Right lobe of liver (tissue), 6 donors: ENCODE results near the gene TCF4. TPM values are rescaled to one million over a fixed set of nuclear protein-coding genes. Genes with fewer than 3 reads are reported as not detected.

Experiments used
- ATAC-seq, 4 donors: fragments of 200-7000 bp; cut with Tn5 transposase; one replicate each; pipeline ENCODE4 v1.9.1; 2020; ENCODE audit warnings: mild to moderate bottlenecking in 4 of 4, moderate library complexity in 4 of 4
- DNase-seq, 3 donors: peaks; one replicate each; pipeline ENCODE4 v3.0.0-alpha.2; 2020
- H3K27ac ChIP-seq, 3 donors: fragments of 200-600 bp; one replicate each; pipeline ENCODE4 v1.8.0; 2022
- H3K27me3 ChIP-seq, 2 donors: fragments of 200-600 bp; one replicate each; pipeline ENCODE4 v1.8.0; 2022
- H3K36me3 ChIP-seq, 4 donors: fragments of 200-600 bp; sonication (generic) in 1 of 4; one replicate each; pipeline versions ENCODE4 v1.5.1 to v1.8.0; 2017 to 2022; ENCODE audit warnings: control low read depth in 1 of 4
- H3K4me1 ChIP-seq, 4 donors: fragments of 200-600 bp; sonication (generic) in 1 of 4; one replicate each; pipeline versions ENCODE4 v1.5.1 to v1.8.0; 2017 to 2022; ENCODE audit warnings: control low read depth in 1 of 4
- H3K4me3 ChIP-seq, 3 donors: fragments of 200-600 bp; one replicate each; pipeline ENCODE4 v1.8.0; 2022
- H3K9me3 ChIP-seq, 4 donors: fragments of 200-600 bp; sonication (generic) in 1 of 4; one replicate each; pipeline versions ENCODE4 v1.5.1 to v1.8.0; 2017 to 2022; ENCODE audit warnings: control low read depth in 1 of 4
- CTCF ChIP-seq, 4 donors: fragments of 200-600 bp in 3 of 4; fragments of 450-650 bp in 1 of 4; IDR thresholded peaks; one replicate each; pipeline versions ENCODE4 v1.5.1 to v1.8.0; 2016 to 2022; ENCODE audit warnings: antibody characterized with exemption in 4 of 4, mild to moderate bottlenecking in 2 of 4
- POLR2A ChIP-seq: fragments of 450-650 bp; IDR thresholded peaks from one replicate; pipeline ENCODE4 v1.6.1; 2017; ENCODE audit warnings: antibody characterized with exemption, mild to moderate bottlenecking
- WGBS: methylation state at CpG from one replicate; pipeline ENCODE4 v1.1.6; 2018; ENCODE audit warnings: low coverage, low lambda C conversion rate; ENCODE audit not compliant: insufficient coverage; ENCODE audit errors: missing lambda C conversion rate; 5-methylcytosine and 5-hydroxymethylcytosine counted together
- intact Hi-C, 2 donors: fragments of 100-400 bp; cut with DNase I; formaldehyde crosslinking; loops; one replicate each; pipeline versions ENCODE4 v1.11.2 to v1.14.1; 2022
- total RNA-seq, 6 experiments: library from RNA; depleted of rRNA in 2 of 6; stranded (reverse); fragments of >200 nt in 2 of 6; fragmentation: NEBNext Ultra II Directional in 3 of 6; extraction: Animal tissue kit (Norgen Biotek cat#: 25700) in 3 of 6; gene quantifications; one replicate each; pipeline versions ENCODE4 v1.1.0 to v1.2.4, GENCODE V29; 2016 to 2023
- donor health status: DM: no; HTN: yes; CAD: no.
- donor health status: DM: no; HTN: no; CAD: no.
- donor health status: DM: no; HTN: no; CAD: no.
- donor health status: DM: no; HTN: yes; CAD: no.
- donor health status: DM: no; HTN: yes; CAD: no.

The TCF4 gene
- total RNA-seq, 6 experiments from 2014 or later, result 8.1 to 19.5 (median 10.4) TPM

GRCh38 chr18:55229682-55230081 lies 358.3 kb downstream of the TCF4 start:
- TF ChIP-seq POLR2A (no peak), CTCF (IDR thresholded peaks at IDR 0.05) (no peak)
- Histone ChIP-seq H3K4me3 (no peak overlapping the region), H3K4me1 (no peaks in the 10 kb centered on the region), H3K27me3 (no peaks in the 10 kb centered on the region), H3K9me3 (no peaks in the 10 kb centered on the region), H3K27ac (no peak overlapping the region), H3K36me3 (no peaks in the 10 kb centered on the region)
- 56% methylated on average over 4 of the region's 4 CpGs for WGBS
- intact Hi-C loops, result no loop called here
- ATAC-seq (no peak), DNase-seq (no peak)

GRCh38 chr18:55228707-55229106 lies 359.3 kb downstream of the TCF4 start:
- no peak for ATAC-seq
- no peak overlapping the region for H3K27ac ChIP-seq

GRCh38 chr18:55228191-55228590 lies 359.8 kb downstream of the TCF4 start:
- ATAC-seq (no peak), DNase-seq (no peak)
- no peak overlapping the region for H3K27ac ChIP-seq
- no peaks in the 10 kb centered on the region for H3K4me1 ChIP-seq
- TF ChIP-seq POLR2A, result no peak
- TF ChIP-seq CTCF (IDR thresholded peaks at IDR 0.05), result no peak
- intact Hi-C loops, result no loop called here
- 61% methylated on average over 6 of the region's 6 CpGs for WGBS
- H3K9me3 ChIP-seq, result no peaks in the 10 kb centered on the region
- H3K36me3 ChIP-seq, result no peaks in the 10 kb centered on the region
- H3K27me3 ChIP-seq, result no peaks in the 10 kb centered on the region
- H3K4me3 ChIP-seq, result no peak overlapping the region

More at GRCh38 chr18:55228707-55229106, 359.3 kb downstream of the TCF4 start:
- Histone ChIP-seq H3K4me1 (no peaks in the 10 kb centered on the region), H3K9me3 (no peaks in the 10 kb centered on the region), H3K4me3 (no peak overlapping the region), H3K36me3 (no peaks in the 10 kb centered on the region), H3K27me3 (no peaks in the 10 kb centered on the region)
- WGBS, result 85% methylated on average over 11 of the region's 15 CpGs
- TF ChIP-seq POLR2A (no peak), CTCF (IDR thresholded peaks at IDR 0.05) (no peak)
- intact Hi-C loops, result no loop called here
- DNase-seq, result no peak

- ATAC-seq (no peak), DNase-seq (no peak)
- Histone ChIP-seq H3K27me3 (no peaks in the 10 kb centered on the region), H3K9me3 (no peaks in the 10 kb centered on the region), H3K4me3 (no peak overlapping the region), H3K27ac (no peak overlapping the region), H3K36me3 (no peaks in the 10 kb centered on the region), H3K4me1 (no peaks in the 10 kb centered on the region)
- 69% methylated on average over 3 of the region's 3 CpGs for WGBS
- intact Hi-C loops, result no loop called here
- no peak for TF ChIP-seq CTCF (IDR thresholded peaks at IDR 0.05)
- TF ChIP-seq POLR2A, result no peak
These were observed 360.2 kb downstream of the TCF4 start for GRCh38 chr18:55227771-55228170.

GRCh38 chr18:55226044-55226443 lies 361.9 kb downstream of the TCF4 start:
- DNase-seq (no peak), ATAC-seq (no peak)
- no peaks in the 10 kb centered on the region for H3K36me3 ChIP-seq
- H3K4me1 ChIP-seq, result no peaks in the 10 kb centered on the region
- WGBS, result 66% methylated on average over 2 of the region's 2 CpGs
- intact Hi-C loops, result no loop called here
- H3K9me3 ChIP-seq, result no peaks in the 10 kb centered on the region
- no peak overlapping the region for H3K4me3 ChIP-seq
- H3K27me3 ChIP-seq, result no peaks in the 10 kb centered on the region
- TF ChIP-seq POLR2A (no peak), CTCF (IDR thresholded peaks at IDR 0.05) (no peak)
- H3K27ac ChIP-seq, result no peak overlapping the region
